Pancreas (tissue), 10 donors: ENCODE results near the gene PEX14. TPM values are rescaled to one million over a fixed set of nuclear protein-coding genes. Genes with fewer than 3 reads are reported as not detected.

Source experiments
- ATAC-seq, 4 donors: fragments of 200-7000 bp; cut with Tn5 transposase; one replicate each; pipeline versions ENCODE4 v1.8.0 to v1.9.1; 2020; ENCODE audit warnings: mild to moderate bottlenecking in 4 of 4, moderate library complexity in 4 of 4
- DNase-seq, 6 donors: peaks; one replicate each; pipeline ENCODE4 v3.0.0-alpha.2; 2020
- FAIRE-seq: peaks from 2 replicates; lab custom pipeline; 2012; peaks lifted over from hg19 to GRCh38; lab: Jason Lieb, UNC
- H3K27ac ChIP-seq, 4 donors: fragments of 200-600 bp; sonication (generic); 1 replicate in 3 of 4; 2 replicates in 1 of 4; pipeline versions ENCODE4 v1.5.0 to v1.8.0; 2020
- H3K27me3 ChIP-seq, 4 donors: fragments of 200-600 bp; one replicate each; pipeline ENCODE4 v1.8.0; 2021
- H3K36me3 ChIP-seq, 3 donors: fragments of 200-600 bp; sonication (generic) in 1 of 3; one replicate each; pipeline versions ENCODE4 v1.5.0 to v1.8.0; 2020 to 2021
- H3K4me1 ChIP-seq, 3 donors: fragments of 200-600 bp; one replicate each; pipeline ENCODE4 v1.8.0; 2021
- H3K4me3 ChIP-seq, 4 donors: fragments of 200-600 bp; sonication (generic) in 2 of 4; one replicate each; pipeline versions ENCODE4 v1.5.0 to v1.8.0; 2020 to 2021
- H3K9me3 ChIP-seq, 4 donors: fragments of 200-600 bp; one replicate each; pipeline ENCODE4 v1.8.0; 2021
- WGBS, 2 donors: extraction: QIAGEN DNeasy Blood & Tissue Kit; methylation state at CpG; one replicate each; pipeline ENCODE4 v1.1.7; 2013; 5-methylcytosine and 5-hydroxymethylcytosine counted together
- intact Hi-C, 3 donors: fragments of 100-400 bp; cut with DNase I; formaldehyde crosslinking; loops; one replicate each; pipeline versions ENCODE4 v1.11.1 to v1.14.2; 2022
- polyA plus RNA-seq, 2 donors: library from polyadenylated mRNA; stranded (reverse); fragments of 200-250 nt; gene quantifications; one replicate each; pipeline ENCODE4 v1.2.3, GENCODE V29; 2013
- total RNA-seq, 6 donors: library from RNA; stranded (reverse); fragmentation: NEBNext Ultra II Directional in 4 of 6; extraction: Animal tissue kit (Norgen Biotek cat#: 25700) in 4 of 6; gene quantifications; one replicate each; pipeline versions ENCODE4 v1.2.1 to v1.2.4, GENCODE V29; 2021 to 2023
- TF ChIP-seq, protein P1 (sequence below), 4 donors: fragments of 200-600 bp; sonication (generic) in 3 of 4; IDR thresholded peaks; one replicate each; pipeline versions ENCODE4 v1.5.0 to v1.8.0; 2021; ENCODE audit warnings: antibody characterized with exemption in 4 of 4
- donor health status: healthy with polysubstance abuse.
- donor health status: DM: no; HTN: no; CAD: no; lungs with moderate emphysema.
- donor health status: DM: no; HTN: no; CAD: no.
- donor health status: control.
- donor health status: control.
- donor health status: Bipolar disorder and iron deficiency.
- donor health status: DM: yes; HTN: yes; CAD: no.
- donor health status: DM: no; HTN: no; CAD: no.
- donor health status: DM: no; HTN: no; CAD: no.
- donor health status: DM: yes; HTN: yes; CAD: no.

PEX14 gene
- total and polyA plus RNA-seq, 8 donors = 6.0 to 12.8 (median 8.2) TPM

GRCh38 chr1:10444248-10444647, 30.5 kb upstream of the PEX14 start:
- 92 to 98% methylated on average over 6 of the region's 6 CpGs for WGBS, 2 donors
- no peaks in the 10 kb centered on the region for H3K36me3 ChIP-seq
- H3K9me3 ChIP-seq = no peaks in the 10 kb centered on the region
- DNase-seq (no peak), FAIRE-seq (no peak), ATAC-seq (no peak)
- no peaks in the 10 kb centered on the region for H3K4me1 ChIP-seq
- H3K4me3 ChIP-seq = no peak overlapping the region
- TF ChIP-seq, protein P1, sequence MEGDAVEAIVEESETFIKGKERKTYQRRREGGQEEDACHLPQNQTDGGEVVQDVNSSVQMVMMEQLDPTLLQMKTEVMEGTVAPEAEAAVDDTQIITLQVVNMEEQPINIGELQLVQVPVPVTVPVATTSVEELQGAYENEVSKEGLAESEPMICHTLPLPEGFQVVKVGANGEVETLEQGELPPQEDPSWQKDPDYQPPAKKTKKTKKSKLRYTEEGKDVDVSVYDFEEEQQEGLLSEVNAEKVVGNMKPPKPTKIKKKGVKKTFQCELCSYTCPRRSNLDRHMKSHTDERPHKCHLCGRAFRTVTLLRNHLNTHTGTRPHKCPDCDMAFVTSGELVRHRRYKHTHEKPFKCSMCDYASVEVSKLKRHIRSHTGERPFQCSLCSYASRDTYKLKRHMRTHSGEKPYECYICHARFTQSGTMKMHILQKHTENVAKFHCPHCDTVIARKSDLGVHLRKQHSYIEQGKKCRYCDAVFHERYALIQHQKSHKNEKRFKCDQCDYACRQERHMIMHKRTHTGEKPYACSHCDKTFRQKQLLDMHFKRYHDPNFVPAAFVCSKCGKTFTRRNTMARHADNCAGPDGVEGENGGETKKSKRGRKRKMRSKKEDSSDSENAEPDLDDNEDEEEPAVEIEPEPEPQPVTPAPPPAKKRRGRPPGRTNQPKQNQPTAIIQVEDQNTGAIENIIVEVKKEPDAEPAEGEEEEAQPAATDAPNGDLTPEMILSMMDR (IDR thresholded peaks at IDR 0.05) = no peak
- intact Hi-C loops = no loop called here
- H3K27me3 ChIP-seq = no peaks in the 10 kb centered on the region
- no peak overlapping the region for H3K27ac ChIP-seq

- Histone ChIP-seq H3K4me1 (no peaks in the 10 kb centered on the region), H3K27ac (no peak overlapping the region), H3K4me3 (no peak overlapping the region), H3K36me3 (no peaks in the 10 kb centered on the region), H3K27me3 (no peaks in the 10 kb centered on the region), H3K9me3 (no peaks in the 10 kb centered on the region)
- FAIRE-seq (no peak), ATAC-seq (no peak), DNase-seq (no peak)
- intact Hi-C loops = no loop called here
- WGBS, 2 donors = 91 to 95% methylated on average over 7 of the region's 7 CpGs
- TF ChIP-seq, protein P1 (IDR thresholded peaks at IDR 0.05) = no peak
Observed at GRCh38 chr1:10444795-10445397, 29.9 kb upstream of the PEX14 start.

GRCh38 chr1:10446790-10447422, 27.8 kb upstream of the PEX14 start:
- no peak for DNase-seq
- ATAC-seq = no peak
- no peaks in the 10 kb centered on the region for H3K36me3 ChIP-seq
- H3K27ac ChIP-seq = no peak overlapping the region
- no peaks in the 10 kb centered on the region for H3K4me1 ChIP-seq
- 96 to 97% methylated on average over 7 of the region's 7 CpGs for WGBS, 2 donors
- no peaks in the 10 kb centered on the region for H3K9me3 ChIP-seq
- H3K4me3 ChIP-seq = no peak overlapping the region
- H3K27me3 ChIP-seq = no peaks in the 10 kb centered on the region
- intact Hi-C loops = no loop called here
- TF ChIP-seq, protein P1 (IDR thresholded peaks at IDR 0.05) = no peak
- no peak for FAIRE-seq

DNA sequence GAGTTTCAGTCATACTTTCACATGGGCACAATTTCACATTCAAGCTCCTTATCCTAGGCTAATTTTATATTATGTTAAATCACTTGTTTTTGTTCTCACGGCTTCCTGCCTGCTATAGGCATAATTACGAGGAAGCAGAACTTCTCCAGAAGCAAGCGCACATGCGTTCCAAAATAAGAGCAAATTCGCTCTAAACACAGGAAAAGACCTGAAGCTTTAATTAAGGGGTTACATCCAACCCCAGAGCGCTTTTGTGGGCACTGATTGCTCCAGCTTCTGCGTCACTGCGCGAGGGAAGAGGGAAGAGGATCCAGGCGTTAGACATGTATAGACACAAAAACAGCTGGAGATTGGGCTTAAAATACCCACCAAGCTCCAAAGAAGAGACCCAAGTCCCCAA, 25.0 kb upstream of the PEX14 start, which contains the start of gene CORT:
CORT (plus strand) TSS at position 281 of the 400 bp plus-strand sequence. CDS start 193 bp downstream, outside the sequence.
- H3K4me3 ChIP-seq = no peak within 1 kb of the TSS
- FAIRE-seq = no peak
- TF ChIP-seq, protein P1 (IDR thresholded peaks at IDR 0.05) = no peak
- H3K27ac ChIP-seq = no peak within 1 kb of the TSS
- no peaks in the 10 kb centered on the region for H3K9me3 ChIP-seq
- intact Hi-C loops = no loop called here
- no peaks in the 10 kb centered on the region for H3K4me1 ChIP-seq
- DNase-seq = no peak
- ATAC-seq = no peak
- H3K27me3 ChIP-seq = no peaks in the 10 kb centered on the region
- WGBS, 2 donors = 91 to 92% methylated on average over 10 of the region's 10 CpGs
- no peaks in the 10 kb centered on the region for H3K36me3 ChIP-seq
